ENCODE measurements around the gene NBEAL2. TPM values are rescaled to one million over a fixed set of nuclear protein-coding genes. Genes with fewer than 3 reads are reported as not detected.

Gene NBEAL2
- polyA plus RNA-seq, 1 donor from 2014 or later: 6.7 TPM

DNA sequence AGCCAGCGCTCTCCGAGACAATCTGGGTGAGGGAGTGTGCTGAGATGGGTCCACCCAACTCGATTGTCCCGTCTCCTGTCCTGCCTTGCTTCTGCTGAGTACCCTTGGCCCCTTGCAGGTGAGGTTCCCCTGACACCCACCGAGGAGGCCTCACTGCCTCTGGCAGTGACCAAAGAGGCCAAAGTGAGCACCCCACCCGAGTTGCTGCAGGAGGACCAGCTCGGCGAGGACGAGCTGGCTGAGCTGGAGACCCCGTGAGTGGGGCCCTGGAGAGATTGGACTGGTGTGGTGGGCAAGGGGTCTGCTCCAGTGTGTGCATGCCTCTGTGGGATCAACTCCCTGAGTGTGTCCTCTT is 23.6 kb downstream of the NBEAL2 start:
- H3K9me3 Mint-ChIP-seq: no peaks in the 10 kb centered on the region
- H3K36me3 Mint-ChIP-seq: no peaks in the 10 kb centered on the region

DNA sequence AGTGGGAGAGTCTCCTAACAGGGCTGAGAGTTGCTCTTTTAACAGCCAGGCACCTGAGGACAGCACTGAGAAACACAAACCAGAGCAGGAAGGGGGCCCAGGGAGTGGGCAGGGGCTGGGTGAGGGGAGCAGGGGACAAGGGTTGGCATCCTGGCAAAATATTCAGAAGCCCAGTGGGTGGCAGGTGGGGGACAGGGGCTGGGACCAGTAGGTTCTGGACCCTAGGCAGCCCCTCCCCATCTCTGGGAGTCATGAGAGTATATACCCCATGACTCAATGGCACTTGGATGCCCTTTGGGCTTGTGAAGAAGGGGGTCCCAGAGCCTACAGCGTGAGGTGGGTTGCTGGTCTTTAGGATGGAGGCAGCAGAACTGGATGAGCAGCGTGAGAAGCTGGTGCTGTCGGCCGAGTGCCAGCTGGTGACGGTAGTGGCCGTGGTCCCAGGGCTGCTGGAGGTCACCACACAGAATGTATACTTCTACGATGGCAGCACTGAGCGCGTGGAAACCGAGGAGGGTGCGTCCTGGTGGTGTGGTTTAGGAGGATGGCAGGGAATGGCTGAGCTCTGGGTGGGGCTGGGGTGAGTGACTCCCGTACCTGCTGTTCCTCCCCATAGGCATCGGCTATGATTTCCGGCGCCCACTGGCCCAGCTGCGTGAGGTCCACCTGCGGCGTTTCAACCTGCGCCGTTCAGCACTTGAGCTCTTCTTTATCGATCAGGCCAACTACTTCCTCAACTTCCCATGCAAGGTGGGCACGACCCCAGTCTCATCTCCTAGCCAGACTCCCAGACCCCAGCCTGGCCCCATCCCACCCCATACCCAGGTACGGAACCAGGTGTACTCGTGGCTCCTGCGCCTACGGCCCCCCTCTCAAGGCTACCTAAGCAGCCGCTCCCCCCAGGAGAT is 24.2 kb downstream of the NBEAL2 start:
- H3K36me3 Mint-ChIP-seq: no peaks in the 10 kb centered on the region
- no peaks in the 10 kb centered on the region for H3K9me3 Mint-ChIP-seq
- no peak overlapping the region for H3K4me3 Mint-ChIP-seq
- no peaks in the 10 kb centered on the region for H3K27me3 Mint-ChIP-seq
- H3K27ac Mint-ChIP-seq: no peak overlapping the region
- no peaks in the 10 kb centered on the region for H3K4me1 Mint-ChIP-seq

More for the DNA sequence above, 23.6 kb downstream of the NBEAL2 start:
- Mint-ChIP-seq H3K27me3 (no peaks in the 10 kb centered on the region), H3K4me3 (no peak overlapping the region), H3K4me1 (peaks cover 0 to 4% (median 2%) of the 10 kb centered on the region in 3 donors), H3K27ac (no peak overlapping the region)

DNA sequence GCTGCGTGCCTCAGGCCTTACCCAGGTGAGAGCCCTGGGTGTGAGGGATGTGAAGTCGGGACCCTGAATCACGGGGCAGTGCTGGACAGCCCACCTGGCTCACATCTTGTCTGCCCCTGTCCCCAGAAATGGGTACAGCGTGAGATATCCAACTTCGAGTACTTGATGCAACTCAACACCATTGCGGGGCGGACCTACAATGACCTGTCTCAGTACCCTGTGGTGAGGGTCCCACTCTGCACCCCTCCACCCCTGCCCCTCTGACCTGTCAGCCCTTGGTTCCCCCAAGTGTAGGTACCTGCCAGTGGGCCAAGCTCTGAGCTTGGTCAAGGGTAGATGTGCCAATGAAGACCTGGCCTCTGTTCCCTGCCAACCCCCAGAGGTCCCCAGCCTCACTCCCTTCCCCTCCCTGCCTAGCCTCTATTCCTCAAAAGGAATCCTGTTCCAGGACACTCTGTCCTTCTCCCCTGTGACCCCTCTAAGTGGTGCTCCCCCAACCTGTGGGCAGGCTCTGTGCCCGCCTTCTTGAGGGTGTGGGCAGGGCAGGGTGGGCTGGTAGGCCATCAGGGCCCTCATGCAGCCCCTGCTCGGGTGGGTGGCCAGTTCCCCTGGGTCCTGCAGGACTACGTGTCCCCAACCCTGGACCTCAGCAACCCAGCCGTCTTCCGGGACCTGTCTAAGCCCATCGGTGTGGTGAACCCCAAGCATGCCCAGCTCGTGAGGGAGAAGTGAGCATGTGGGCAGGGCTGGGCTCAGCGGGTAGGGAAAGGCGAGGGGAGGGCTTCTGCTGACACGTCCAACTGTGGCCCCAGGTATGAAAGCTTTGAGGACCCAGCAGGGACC is 25.1 kb downstream of the NBEAL2 start:
- Mint-ChIP-seq H3K27me3 (no peaks in the 10 kb centered on the region), H3K4me1 (no peaks in the 10 kb centered on the region), H3K9me3 (no peaks in the 10 kb centered on the region), H3K36me3 (no peaks in the 10 kb centered on the region), H3K27ac (no peak overlapping the region), H3K4me3 (no peak overlapping the region)

DNA sequence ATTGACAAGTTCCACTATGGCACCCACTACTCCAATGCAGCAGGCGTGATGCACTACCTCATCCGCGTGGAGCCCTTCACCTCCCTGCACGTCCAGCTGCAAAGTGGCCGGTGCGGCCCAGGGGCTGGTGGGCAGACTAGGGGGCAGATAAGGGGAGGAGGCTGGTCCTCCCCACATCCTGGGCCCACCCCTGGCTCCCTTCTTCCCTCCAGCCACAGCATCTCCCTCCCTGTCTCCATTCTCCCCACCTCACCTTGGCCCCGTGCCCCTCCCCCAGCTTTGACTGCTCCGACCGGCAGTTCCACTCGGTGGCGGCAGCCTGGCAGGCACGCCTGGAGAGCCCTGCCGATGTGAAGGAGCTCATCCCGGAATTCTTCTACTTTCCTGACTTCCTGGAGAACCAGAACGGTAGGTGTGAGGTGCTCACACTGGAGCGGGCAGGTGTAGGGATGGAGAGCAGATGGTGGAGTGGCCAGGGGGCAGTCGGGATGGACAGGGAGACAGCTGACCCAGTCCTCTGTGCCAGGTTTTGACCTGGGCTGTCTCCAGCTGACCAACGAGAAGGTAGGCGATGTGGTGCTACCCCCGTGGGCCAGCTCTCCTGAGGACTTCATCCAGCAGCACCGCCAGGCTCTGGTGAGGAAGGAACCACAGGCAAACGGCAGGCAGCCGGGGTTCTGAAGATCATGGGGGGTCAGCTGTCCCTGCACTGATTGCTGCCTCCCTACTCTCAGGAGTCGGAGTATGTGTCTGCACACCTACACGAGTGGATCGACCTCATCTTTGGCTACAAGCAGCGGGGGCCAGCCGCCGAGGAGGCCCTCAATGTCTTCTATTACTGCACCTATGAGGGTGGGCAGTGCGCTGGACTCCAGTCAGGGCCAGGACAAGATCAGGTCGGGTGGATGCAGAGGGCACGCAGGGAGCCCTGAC is 26.0 kb downstream of the NBEAL2 start:
- H3K4me3 Mint-ChIP-seq: no peak overlapping the region
- H3K36me3 Mint-ChIP-seq: no peaks in the 10 kb centered on the region
- peaks cover 0 to 1% (median 0%) of the 10 kb centered on the region in 3 donors for H3K4me1 Mint-ChIP-seq
- H3K27me3 Mint-ChIP-seq: no peaks in the 10 kb centered on the region
- no peaks in the 10 kb centered on the region for H3K9me3 Mint-ChIP-seq
- no peak overlapping the region for H3K27ac Mint-ChIP-seq

DNA sequence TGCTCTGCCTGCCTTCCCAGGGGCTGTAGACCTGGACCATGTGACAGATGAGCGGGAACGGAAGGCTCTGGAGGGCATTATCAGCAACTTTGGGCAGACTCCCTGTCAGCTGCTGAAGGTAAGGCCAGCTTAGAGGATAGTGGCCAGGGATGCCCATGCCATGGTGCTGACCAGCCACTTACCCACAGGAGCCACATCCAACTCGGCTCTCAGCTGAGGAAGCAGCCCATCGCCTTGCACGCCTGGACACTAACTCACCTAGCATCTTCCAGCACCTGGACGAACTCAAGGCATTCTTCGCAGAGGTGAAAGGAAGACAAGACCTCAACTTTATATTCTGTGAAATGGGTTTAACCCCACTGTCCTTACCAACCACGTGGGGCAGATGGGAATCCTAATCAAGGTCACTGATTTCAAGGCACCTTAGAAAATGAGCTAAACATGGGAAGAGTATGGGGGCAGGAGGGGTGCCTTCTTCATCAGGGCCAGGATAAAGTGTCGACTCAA is 26.7 kb downstream of the NBEAL2 start:
- Mint-ChIP-seq H3K36me3 (no peaks in the 10 kb centered on the region), H3K4me3 (no peak overlapping the region), H3K27me3 (no peaks in the 10 kb centered on the region), H3K27ac (peak overlapping the region in 2 of 3 donors; percentile 18 to 50), H3K9me3 (no peaks in the 10 kb centered on the region), H3K4me1 (peaks cover 0 to 3% (median 0%) of the 10 kb centered on the region in 3 donors)

DNA sequence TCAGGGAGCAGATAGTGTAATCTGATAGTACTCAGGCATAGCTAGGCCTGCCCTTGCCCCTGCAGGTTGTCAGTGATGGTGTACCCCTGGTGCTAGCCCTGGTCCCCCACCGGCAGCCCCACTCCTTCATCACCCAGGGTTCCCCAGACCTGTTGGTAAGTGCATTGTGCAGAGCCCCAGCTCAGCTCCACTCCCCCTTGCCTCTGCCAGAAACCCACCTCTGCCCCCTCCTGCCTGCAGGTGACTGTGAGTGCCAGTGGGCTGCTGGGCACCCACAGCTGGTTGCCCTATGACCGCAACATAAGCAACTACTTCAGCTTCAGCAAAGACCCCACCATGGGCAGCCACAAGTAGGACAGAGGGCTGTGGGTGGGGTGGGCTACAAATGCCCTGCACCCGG is 27.5 kb downstream of the NBEAL2 start:
- Mint-ChIP-seq H3K4me3 (peak overlapping the region in 1 of 4 donors; percentile 32), H3K4me1 (peaks cover 0 to 3% (median 0%) of the 10 kb centered on the region in 3 donors), H3K27ac (peak overlapping the region in 2 of 3 donors; percentile 16 to 57), H3K27me3 (no peaks in the 10 kb centered on the region), H3K36me3 (no peaks in the 10 kb centered on the region), H3K9me3 (no peaks in the 10 kb centered on the region)

DNA sequence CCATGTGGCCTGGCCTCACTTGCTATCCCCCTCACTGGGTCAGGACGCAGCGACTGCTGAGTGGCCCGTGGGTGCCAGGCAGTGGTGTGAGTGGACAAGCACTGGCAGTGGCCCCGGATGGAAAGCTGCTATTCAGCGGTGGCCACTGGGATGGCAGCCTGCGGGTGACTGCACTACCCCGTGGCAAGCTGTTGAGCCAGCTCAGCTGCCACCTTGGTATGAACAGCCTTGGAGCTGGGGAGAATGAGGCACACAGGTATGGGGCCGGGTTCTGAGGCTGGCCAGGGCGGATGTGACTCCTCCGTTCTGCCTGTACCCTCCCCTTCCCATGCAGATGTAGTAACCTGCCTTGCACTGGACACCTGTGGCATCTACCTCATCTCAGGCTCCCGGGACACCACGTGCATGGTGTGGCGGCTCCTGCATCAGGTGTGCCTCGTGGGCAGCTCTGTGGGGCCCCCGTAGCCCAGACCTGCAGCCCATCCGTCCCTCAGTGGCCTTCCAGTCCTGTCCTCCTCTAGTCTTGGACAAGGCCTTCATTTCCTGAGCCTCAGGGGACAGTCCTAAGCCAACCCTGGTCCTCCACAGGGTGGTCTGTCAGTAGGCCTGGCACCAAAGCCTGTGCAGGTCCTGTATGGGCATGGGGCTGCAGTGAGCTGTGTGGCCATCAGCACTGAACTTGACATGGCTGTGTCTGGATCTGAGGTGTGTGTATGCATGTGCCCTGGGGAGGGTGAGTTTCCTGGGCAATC is 28.2 kb downstream of the NBEAL2 start:
- Mint-ChIP-seq H3K27me3 (no peaks in the 10 kb centered on the region), H3K9me3 (no peaks in the 10 kb centered on the region), H3K27ac (peak overlapping the region in 2 of 3 donors; percentile 16 to 57), H3K4me3 (peak overlapping the region in 2 of 4 donors; percentile 33 to 49), H3K4me1 (peaks cover 0 to 3% (median 0%) of the 10 kb centered on the region in 3 donors), H3K36me3 (no peaks in the 10 kb centered on the region)

DNA sequence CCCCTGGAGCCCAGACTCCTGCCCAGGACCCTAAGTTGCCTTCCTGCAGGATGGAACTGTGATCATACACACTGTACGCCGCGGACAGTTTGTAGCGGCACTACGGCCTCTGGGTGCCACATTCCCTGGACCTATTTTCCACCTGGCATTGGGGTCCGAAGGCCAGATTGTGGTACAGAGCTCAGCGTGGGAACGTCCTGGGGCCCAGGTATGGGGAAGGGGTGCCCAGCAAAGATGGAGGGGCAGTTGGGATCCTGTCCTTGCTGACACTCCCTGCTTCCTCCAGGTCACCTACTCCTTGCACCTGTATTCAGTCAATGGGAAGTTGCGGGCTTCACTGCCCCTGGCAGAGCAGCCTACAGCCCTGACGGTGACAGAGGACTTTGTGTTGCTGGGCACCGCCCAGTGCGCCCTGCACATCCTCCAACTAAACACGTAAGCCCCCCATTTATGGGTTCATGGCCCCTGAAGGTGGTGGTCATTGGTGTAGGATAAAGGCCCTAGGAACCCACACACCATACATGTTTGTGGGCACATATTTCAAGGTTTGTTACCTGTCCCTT is 28.8 kb downstream of the NBEAL2 start:
- Mint-ChIP-seq H3K9me3 (no peaks in the 10 kb centered on the region), H3K27ac (peak overlapping the region; percentile 26 to 53 (median 34)), H3K4me3 (peak overlapping the region; percentile 49 to 84 (median 75)), H3K27me3 (no peaks in the 10 kb centered on the region), H3K4me1 (peaks cover 0 to 3% (median 0%) of the 10 kb centered on the region in 3 donors), H3K36me3 (no peaks in the 10 kb centered on the region)

DNA sequence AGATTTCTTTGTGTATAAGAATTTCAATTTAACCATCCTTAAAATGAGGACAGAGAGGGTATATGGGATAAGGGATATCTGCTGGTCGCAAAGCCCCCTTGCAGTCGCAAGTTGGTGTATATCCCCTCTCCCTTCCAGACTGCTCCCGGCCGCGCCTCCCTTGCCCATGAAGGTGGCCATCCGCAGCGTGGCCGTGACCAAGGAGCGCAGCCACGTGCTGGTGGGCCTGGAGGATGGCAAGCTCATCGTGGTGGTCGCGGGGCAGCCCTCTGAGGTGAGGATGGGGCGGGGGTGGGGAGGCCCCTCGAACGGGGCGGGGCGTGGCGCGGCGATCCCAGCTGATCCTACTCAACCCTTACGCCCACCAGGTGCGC is 29.4 kb downstream of the NBEAL2 start:
- Mint-ChIP-seq H3K9me3 (no peaks in the 10 kb centered on the region), H3K27ac (peak overlapping the region in 2 of 3 donors; percentile 26 to 34), H3K4me3 (peak overlapping the region; percentile 49 to 84 (median 75)), H3K4me1 (peaks cover 0 to 3% (median 0%) of the 10 kb centered on the region in 3 donors), H3K36me3 (no peaks in the 10 kb centered on the region), H3K27me3 (no peaks in the 10 kb centered on the region)

DNA sequence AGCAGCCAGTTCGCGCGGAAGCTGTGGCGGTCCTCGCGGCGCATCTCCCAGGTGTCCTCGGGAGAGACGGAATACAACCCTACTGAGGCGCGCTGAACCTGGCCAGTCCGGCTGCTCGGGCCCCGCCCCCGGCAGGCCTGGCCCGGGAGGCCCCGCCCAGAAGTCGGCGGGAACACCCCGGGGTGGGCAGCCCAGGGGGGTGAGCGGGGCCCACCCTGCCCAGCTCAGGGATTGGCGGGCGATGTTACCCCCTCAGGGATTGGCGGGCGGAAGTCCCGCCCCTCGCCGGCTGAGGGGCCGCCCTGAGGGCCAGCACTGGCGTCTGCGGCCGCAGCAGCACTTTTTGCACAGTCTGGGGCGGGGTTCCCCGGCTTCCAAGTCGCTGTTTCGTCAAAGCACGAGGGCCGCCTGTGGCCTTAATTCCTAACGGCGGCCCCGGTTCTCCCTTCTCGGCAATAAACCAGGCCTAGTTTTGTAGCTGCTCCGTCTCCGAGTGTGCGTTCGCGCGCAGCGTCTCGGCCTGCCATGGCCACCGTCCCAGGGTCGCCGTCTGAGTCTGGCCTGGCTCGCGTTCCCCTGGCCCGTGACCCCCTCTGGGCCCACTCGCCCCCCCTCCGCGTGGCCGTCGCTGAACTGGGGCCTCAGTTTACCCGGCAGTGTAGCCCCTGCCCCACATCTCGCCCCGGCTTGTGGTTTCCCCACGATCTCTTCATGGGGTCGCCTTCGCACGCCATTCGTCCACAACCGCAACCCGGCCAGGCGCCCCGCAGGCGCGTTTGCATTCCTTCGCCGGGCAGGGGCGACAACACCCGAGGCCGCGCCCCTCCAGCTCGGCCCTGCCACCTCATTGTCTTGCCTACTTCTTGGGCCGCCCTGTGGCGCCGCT is 30.0 kb downstream of the NBEAL2 start:
- Mint-ChIP-seq H3K36me3 (no peaks in the 10 kb centered on the region), H3K9me3 (no peaks in the 10 kb centered on the region), H3K27me3 (no peaks in the 10 kb centered on the region), H3K27ac (peak overlapping the region in 2 of 3 donors; percentile 87 to 93), H3K4me3 (peak overlapping the region; percentile 72 to 90 (median 78)), H3K4me1 (peaks cover 0 to 3% (median 0%) of the 10 kb centered on the region in 3 donors)

DNA sequence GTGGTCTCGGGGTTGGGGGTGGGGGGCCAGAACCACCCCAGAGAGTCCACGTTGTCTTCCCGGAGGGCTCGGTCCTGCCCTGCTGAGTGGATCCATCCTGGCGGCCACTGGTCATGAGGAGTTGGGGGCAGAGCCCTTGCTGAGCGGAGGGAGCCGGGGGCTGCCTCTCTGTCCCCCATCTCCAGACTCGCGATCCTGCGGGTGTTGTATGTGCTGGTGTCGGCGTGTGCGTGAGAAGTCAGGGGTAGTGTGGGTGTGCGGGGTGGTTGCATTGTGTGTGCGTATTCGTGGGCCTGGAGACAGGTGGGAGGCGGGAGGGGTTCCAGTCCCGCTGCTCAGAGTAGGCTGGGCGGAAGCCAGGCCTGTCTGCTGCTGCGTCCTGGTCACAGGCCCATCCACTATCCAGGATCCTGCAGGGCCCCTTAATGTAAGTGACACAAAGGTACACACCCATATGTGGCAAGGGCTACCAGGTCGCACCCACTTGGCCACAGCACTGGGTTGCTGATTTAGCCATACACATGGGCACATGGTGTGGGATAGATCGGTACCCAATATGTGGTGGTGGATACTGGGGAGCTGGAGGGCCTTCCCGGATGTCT is 30.7 kb downstream of the NBEAL2 start:
- Mint-ChIP-seq H3K4me3 (peak overlapping the region; percentile 72 to 84 (median 78)), H3K27ac (peak overlapping the region; percentile 82 to 93 (median 87)), H3K27me3 (no peaks in the 10 kb centered on the region), H3K4me1 (peaks cover 0 to 3% (median 1%) of the 10 kb centered on the region in 3 donors), H3K36me3 (no peaks in the 10 kb centered on the region), H3K9me3 (no peaks in the 10 kb centered on the region)

DNA sequence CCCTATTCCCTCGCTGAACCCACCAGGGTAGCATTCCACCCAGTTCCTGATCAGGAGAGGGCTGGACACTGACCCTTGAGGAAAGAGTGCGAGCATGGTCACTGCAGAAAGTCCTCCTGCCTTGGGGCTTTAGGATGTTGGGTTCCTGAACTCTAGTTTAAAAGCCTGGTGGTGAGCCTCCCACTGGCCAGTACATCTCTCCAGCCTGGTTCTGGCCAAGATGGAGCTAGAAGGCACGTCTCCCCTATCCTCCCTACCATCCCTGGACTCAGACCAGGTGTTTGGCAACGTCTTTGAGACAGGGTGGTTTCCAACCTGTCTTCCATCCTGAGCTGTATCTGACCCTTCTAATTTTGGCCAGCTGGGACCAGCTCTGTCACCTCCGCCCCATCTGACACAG is 31.4 kb downstream of the NBEAL2 start:
- Mint-ChIP-seq H3K9me3 (no peaks in the 10 kb centered on the region), H3K4me3 (peak overlapping the region in 1 of 4 donors; percentile 74), H3K4me1 (peaks cover 0 to 4% (median 3%) of the 10 kb centered on the region in 3 donors)

More for the DNA sequence above, 31.4 kb downstream of the NBEAL2 start:
- H3K36me3 Mint-ChIP-seq: no peaks in the 10 kb centered on the region
- H3K27me3 Mint-ChIP-seq: no peaks in the 10 kb centered on the region
- H3K27ac Mint-ChIP-seq: peak overlapping the region; percentile 50 to 82 (median 65)
